Body of pancreas (tissue), 4 donors: Measurements from ENCODE around the gene CROCC.

Experiments used
- POLR2A ChIP-seq, 3 donors: fragments of 450-650 bp; IDR thresholded peaks; one replicate each; pipeline ENCODE4 v1.6.1; 2016; ENCODE audit warnings: antibody characterized with exemption in 3 of 3, mild to moderate bottlenecking in 2 of 3
- TF ChIP-seq, protein P1 (sequence below), 7 experiments: fragments of 450-650 bp in 4 of 7; fragments of 200-600 bp in 3 of 7; sonication (generic) in 3 of 7; IDR thresholded peaks; one replicate each; pipeline ENCODE4 v1.5.1; 2016 to 2019; ENCODE audit warnings: antibody characterized with exemption in 7 of 7

- TF ChIP-seq, protein P1, sequence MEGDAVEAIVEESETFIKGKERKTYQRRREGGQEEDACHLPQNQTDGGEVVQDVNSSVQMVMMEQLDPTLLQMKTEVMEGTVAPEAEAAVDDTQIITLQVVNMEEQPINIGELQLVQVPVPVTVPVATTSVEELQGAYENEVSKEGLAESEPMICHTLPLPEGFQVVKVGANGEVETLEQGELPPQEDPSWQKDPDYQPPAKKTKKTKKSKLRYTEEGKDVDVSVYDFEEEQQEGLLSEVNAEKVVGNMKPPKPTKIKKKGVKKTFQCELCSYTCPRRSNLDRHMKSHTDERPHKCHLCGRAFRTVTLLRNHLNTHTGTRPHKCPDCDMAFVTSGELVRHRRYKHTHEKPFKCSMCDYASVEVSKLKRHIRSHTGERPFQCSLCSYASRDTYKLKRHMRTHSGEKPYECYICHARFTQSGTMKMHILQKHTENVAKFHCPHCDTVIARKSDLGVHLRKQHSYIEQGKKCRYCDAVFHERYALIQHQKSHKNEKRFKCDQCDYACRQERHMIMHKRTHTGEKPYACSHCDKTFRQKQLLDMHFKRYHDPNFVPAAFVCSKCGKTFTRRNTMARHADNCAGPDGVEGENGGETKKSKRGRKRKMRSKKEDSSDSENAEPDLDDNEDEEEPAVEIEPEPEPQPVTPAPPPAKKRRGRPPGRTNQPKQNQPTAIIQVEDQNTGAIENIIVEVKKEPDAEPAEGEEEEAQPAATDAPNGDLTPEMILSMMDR (IDR thresholded peaks at IDR 0.05) = no peak
- no peak for TF ChIP-seq POLR2A (IDR thresholded peaks at IDR 0.05)
Measured at GRCh38 chr1:17016317-17016661, 94.6 kb downstream of the CROCC start.
